ENCODE results near the gene RABGAP1L. TPM values are rescaled to one million over a fixed set of nuclear protein-coding genes. Genes with fewer than 3 reads are reported as not detected.

The RABGAP1L gene
- 17.3 and 38.7 TPM in 2 replicates for total RNA-seq

GRCh38 chr1:174159252-174160108 is at the start of gene RABGAP1L:
Gene RABGAP1L, plus strand, starts transcription at chr1:174159520.

GRCh38 chr1:174447866-174448530 is 288.7 kb downstream of the RABGAP1L start, which contains the start of gene GPR52:
Gene GPR52, plus strand, starts transcription at chr1:174447964. Its CDS starts 148 bp downstream, at chr1:174448112.

GRCh38 chr1:174999936-175000696 is 840.8 kb downstream of the RABGAP1L start, which contains the start of gene CACYBP:
Gene CACYBP, plus strand, starts transcription at chr1:174999947. Its CDS starts 234 bp downstream, at chr1:175000181.

DNA sequence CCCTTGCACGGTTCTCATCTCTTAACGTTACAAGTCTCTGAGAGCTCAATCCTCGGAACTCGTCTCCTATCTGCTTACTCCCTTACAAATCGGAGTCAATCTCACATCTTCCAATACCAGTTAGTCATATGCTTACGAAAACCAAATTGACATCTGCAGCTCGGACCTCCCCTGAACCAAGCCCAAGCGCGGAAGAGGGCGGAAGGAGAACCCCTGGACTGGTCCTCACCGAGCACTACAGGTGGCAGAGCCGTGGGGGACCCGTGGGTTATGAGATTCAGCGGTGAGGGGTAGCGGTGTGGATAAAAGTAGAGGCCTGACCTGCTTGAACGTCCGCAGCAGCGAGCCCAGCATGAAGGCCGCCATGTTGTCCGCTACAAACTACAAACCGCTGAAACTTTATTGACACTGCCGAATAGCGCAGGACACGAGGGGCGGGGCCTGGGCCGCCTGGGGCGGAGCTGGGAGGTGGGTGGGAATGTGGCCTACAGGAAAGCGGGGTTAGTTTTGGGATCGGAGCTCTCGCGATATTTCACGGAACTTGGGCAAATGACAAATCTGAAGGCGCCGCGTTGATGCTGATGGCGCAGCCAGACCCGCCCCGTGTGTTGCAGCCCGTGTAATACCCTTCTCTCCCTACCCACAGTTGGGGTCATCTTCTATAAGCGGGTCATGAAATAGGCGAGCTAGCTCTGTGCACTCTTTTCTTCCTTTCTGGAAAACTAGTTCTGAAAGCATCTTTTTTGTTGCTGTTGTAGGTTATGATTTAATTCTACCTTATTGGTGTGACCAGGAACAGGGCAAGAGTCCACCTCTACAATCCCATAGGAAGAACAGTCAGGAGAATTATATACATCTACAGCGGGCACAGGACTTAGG is 864.0 kb downstream of the RABGAP1L start, which contains the start of gene MRPS14:
MRPS14 (minus strand) TSS at position 383 of the 879 bp plus-strand sequence; CDS start at position 366, 17 bp downstream.

Other genes with a start within 250 kb of the RABGAP1L start
- not detected in 2 replicates for gene SERPINC1, start 242.2 kb upstream of the RABGAP1L start, total RNA-seq
- gene RC3H1, start 137.2 kb upstream of the RABGAP1L start, total RNA-seq: 11.7 and 32.7 TPM in 2 replicates